HepG2 (cell line): ENCODE data around the gene NPBWR2.

Experiments used
- ARID2 ChIP-seq: sonication (generic); formaldehyde crosslinking; IDR thresholded peaks from 2 replicates; pipeline ENCODE4 v1.8.1; 2022; ENCODE audit warnings: mild to moderate bottlenecking, missing genetic modification reagents, borderline replicate concordance
- SNAPC5 ChIP-seq: sonication (generic); formaldehyde crosslinking; IDR thresholded peaks from 2 replicates; pipeline ENCODE4 v1.8.1; 2023; ENCODE audit warnings: mild to moderate bottlenecking, missing genetic modification reagents, borderline replicate concordance

DNA sequence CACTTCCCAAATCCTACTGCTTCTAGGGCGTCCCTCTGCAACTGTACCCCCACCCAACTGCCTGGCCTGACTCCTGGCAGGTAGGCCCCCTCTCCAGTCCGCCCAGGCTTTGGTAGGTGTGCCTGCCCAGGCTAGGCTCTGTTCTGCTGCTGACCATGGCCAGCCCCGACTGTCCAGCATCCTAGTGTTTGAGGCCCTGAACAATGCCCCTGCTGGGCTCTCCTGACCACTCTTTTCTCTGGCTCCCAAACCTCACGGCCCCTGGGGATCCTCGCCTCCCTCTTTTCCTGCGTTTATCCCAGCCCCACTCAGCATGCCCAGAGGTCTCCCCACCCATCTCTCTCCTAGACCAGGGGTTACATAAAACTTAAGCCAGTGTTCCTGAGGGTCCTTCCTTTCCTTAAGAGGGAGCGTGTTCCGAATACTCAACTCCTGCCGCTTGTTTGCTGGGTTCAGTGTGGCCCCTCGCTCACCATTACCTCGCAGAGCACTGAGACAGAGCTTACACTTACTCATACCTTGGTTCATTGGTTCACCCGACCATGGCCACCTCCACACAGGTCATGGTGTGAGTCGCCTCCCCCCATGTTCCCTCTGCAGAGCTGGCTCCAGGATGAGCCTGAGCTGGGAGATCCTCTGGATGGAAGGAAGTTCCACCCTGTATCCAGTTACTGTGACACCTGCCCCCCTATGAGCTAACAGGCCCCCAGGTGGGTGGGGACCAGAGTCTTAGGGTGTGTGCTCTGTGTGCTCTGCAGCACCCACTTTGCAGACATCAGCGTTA lies 35.8 kb upstream of the NPBWR2 start:
- TF ChIP-seq ARID2 (CRISPR knock-in tag) (no peak), SNAPC5 (no peak)
